HepG2 (cell line): ENCODE measurements around the gene GPM6B. TPM values are rescaled to one million over a fixed set of nuclear protein-coding genes. Genes with fewer than 3 reads are reported as not detected.

Experiments used
- ATF7-NPFF ChIP-seq: sonication (generic); formaldehyde crosslinking; IDR thresholded peaks from 2 replicates; pipeline ENCODE4 v1.8.1; 2023; ENCODE audit warnings: mild to moderate bottlenecking, low read depth, missing genetic modification reagents, moderate library complexity
- CBX1 ChIP-seq: IDR thresholded peaks from one replicate; pipeline ENCODE4 v1.6.1; 2016; ENCODE audit warnings: antibody characterized with exemption, low read depth
- CENPX ChIP-seq: sonication (generic); formaldehyde crosslinking; IDR thresholded peaks from 2 replicates; pipeline ENCODE4 v1.9.0; 2021; ENCODE audit warnings: mild to moderate bottlenecking, missing genetic modification reagents, moderate library complexity
- EHMT2 ChIP-seq: fragments of 200-600 bp; sonication (generic); IDR thresholded peaks from 2 replicates; pipeline ENCODE4 v1.7.0; 2017; ENCODE audit warnings: antibody characterized with exemption, low read depth, low read length, borderline replicate concordance
- GZF1 ChIP-seq: sonication (generic); formaldehyde crosslinking; IDR thresholded peaks from 2 replicates; pipeline ENCODE4 v1.5.1; 2020; ENCODE audit warnings: mild to moderate bottlenecking, missing genetic modification reagents
- HOXA7 ChIP-seq: sonication (generic); formaldehyde crosslinking; IDR thresholded peaks from 2 replicates; pipeline ENCODE4 v1.8.1; 2022; ENCODE audit warnings: mild to moderate bottlenecking, missing genetic modification reagents, moderate library complexity
- HOXA9 ChIP-seq: sonication (generic); formaldehyde crosslinking; IDR thresholded peaks from 2 replicates; pipeline ENCODE4 v1.8.1; 2022; ENCODE audit warnings: missing genetic modification reagents, mild to moderate bottlenecking, moderate library complexity, borderline replicate concordance
- PRMT3 ChIP-seq: sonication (generic); formaldehyde crosslinking; IDR thresholded peaks from 2 replicates; pipeline ENCODE4 v1.8.1; 2022; ENCODE audit warnings: low read depth, mild to moderate bottlenecking, moderate library complexity, missing genetic modification reagents, borderline replicate concordance
- SSRP1 ChIP-seq: IDR thresholded peaks from 2 replicates; pipeline ENCODE4 v1.6.1; 2016; ENCODE audit warnings: control low read depth
- polyA plus RNA-seq, 8 experiments: library from polyadenylated mRNA; depleted of rRNA in 3 of 8; stranded (reverse) in 7 of 8; unstranded in 1 of 8; fragments of >200 nt; fragmentation: Illumina TruSeq in 4 of 8; extraction: Trizol in 4 of 8; gene quantifications; 2 replicates each; pipeline versions ENCODE4 v1.2.1 to v1.2.3, GENCODE V29; 2011 to 2016; ENCODE audit warnings: low read depth in 4 of 8, missing spikeins in 1 of 8, mixed read lengths in 1 of 8; ENCODE audit not compliant: insufficient read depth in 1 of 8
- total RNA-seq, 5 experiments: library from RNA; depleted of rRNA; stranded (reverse); fragments of >200 nt; fragmentation: Illumina TruSeq; extraction: Trizol; gene quantifications; 2 replicates each; pipeline ENCODE4 v1.2.3, GENCODE V29; 2016; ENCODE audit warnings: low read depth in 1 of 5
- TF ChIP-seq, protein P1 (sequence below), 2 experiments: fragments of 450-650 bp in 1 of 2; sonication (generic) in 1 of 2; formaldehyde crosslinking in 1 of 2; IDR thresholded peaks; 2 replicates each; pipeline versions ENCODE4 v1.6.1 to v1.8.0; 2016 to 2022; ENCODE audit warnings: antibody characterized with exemption in 1 of 2, mild to moderate bottlenecking in 1 of 2, missing genetic modification reagents in 1 of 2
- TF ChIP-seq, protein P2 (sequence below): sonication (generic); formaldehyde crosslinking; IDR thresholded peaks from 2 replicates; pipeline ENCODE4 v1.5.0; 2020; ENCODE audit warnings: missing genetic modification reagents, mild to moderate bottlenecking, borderline replicate concordance
- TF ChIP-seq, protein P3 (sequence below): sonication (generic); formaldehyde crosslinking; IDR thresholded peaks from 2 replicates; pipeline ENCODE4 v1.8.1; 2023; ENCODE audit warnings: missing genetic modification reagents, inconsistent platforms, borderline replicate concordance

GPM6B gene
- total and polyA plus RNA-seq, 2 of the 13 experiments (the other 11 are each of a cell fraction or from before 2014, with no cell fraction given): not detected

DNA sequence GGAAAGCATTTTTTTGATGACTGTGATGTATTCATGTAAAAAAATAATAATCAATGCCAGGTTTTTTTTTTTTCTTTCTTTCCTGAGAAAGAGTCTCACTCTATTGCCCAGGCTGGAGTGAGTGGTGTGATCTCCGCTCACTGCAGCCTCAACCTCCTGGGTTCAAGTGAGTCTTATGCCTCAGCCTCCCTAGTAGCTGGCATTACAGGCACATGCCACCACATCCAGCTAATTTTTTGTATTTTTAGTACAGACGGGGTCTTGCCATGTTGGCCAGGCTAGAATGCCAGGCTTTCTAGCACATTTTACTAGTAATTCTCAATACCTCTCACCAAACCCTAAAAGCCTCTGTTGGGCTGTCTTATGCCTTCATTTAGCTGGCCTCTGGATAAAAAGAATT lies 25.7 kb downstream of the GPM6B start (continued):
- TF ChIP-seq, protein P1, sequence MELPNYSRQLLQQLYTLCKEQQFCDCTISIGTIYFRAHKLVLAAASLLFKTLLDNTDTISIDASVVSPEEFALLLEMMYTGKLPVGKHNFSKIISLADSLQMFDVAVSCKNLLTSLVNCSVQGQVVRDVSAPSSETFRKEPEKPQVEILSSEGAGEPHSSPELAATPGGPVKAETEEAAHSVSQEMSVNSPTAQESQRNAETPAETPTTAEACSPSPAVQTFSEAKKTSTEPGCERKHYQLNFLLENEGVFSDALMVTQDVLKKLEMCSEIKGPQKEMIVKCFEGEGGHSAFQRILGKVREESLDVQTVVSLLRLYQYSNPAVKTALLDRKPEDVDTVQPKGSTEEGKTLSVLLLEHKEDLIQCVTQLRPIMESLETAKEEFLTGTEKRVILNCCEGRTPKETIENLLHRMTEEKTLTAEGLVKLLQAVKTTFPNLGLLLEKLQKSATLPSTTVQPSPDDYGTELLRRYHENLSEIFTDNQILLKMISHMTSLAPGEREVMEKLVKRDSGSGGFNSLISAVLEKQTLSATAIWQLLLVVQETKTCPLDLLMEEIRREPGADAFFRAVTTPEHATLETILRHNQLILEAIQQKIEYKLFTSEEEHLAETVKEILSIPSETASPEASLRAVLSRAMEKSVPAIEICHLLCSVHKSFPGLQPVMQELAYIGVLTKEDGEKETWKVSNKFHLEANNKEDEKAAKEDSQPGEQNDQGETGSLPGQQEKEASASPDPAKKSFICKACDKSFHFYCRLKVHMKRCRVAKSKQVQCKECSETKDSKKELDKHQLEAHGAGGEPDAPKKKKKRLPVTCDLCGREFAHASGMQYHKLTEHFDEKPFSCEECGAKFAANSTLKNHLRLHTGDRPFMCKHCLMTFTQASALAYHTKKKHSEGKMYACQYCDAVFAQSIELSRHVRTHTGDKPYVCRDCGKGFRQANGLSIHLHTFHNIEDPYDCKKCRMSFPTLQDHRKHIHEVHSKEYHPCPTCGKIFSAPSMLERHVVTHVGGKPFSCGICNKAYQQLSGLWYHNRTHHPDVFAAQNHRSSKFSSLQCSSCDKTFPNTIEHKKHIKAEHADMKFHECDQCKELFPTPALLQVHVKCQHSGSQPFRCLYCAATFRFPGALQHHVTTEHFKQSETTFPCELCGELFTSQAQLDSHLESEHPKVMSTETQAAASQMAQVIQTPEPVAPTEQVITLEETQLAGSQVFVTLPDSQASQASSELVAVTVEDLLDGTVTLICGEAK (IDR thresholded peaks at IDR 0.05): no peak
- TF ChIP-seq, protein P1 (CRISPR knock-in tag; IDR thresholded peaks at IDR 0.05): no peak
- TF ChIP-seq ATF7-NPFF (CRISPR knock-in tag): no peak
- no peak for TF ChIP-seq GZF1 (CRISPR knock-in tag)
- TF ChIP-seq, protein P2, sequence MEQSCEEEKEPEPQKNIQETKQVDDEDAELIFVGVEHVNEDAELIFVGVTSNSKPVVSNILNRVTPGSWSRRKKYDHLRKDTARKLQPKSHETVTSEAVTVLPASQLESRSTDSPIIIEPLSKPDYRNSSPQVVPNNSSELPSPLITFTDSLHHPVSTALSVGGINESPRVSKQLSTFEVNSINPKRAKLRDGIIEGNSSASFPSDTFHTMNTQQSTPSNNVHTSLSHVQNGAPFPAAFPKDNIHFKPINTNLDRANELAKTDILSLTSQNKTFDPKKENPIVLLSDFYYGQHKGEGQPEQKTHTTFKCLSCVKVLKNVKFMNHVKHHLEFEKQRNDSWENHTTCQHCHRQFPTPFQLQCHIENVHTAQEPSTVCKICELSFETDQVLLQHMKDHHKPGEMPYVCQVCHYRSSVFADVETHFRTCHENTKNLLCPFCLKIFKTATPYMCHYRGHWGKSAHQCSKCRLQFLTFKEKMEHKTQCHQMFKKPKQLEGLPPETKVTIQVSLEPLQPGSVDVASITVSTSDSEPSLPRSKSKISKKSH (CRISPR knock-in tag): no peak
- TF ChIP-seq HOXA9 (CRISPR knock-in tag): no peak
- no peak for TF ChIP-seq PRMT3
- TF ChIP-seq, protein P3, sequence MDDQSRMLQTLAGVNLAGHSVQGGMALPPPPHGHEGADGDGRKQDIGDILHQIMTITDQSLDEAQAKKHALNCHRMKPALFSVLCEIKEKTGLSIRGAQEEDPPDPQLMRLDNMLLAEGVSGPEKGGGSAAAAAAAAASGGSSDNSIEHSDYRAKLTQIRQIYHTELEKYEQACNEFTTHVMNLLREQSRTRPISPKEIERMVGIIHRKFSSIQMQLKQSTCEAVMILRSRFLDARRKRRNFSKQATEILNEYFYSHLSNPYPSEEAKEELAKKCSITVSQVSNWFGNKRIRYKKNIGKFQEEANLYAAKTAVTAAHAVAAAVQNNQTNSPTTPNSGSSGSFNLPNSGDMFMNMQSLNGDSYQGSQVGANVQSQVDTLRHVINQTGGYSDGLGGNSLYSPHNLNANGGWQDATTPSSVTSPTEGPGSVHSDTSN (CRISPR knock-in tag): no peak
- no peak for TF ChIP-seq HOXA7 (CRISPR knock-in tag)
- TF ChIP-seq CENPX (CRISPR knock-in tag): no peak
- no peak for TF ChIP-seq EHMT2
- no peak for TF ChIP-seq CBX1
- no peak for TF ChIP-seq SSRP1 (CRISPR knock-in tag)
